HS-27A (cell line): Measurements from ENCODE around the gene ZNF414.

ENCODE experiments used
- DNase-seq: peaks from one replicate; pipeline ENCODE4 v3.0.0-alpha.2; 2012; ENCODE audit warnings: low read depth, missing footprints

The ZNF414 gene

DNA sequence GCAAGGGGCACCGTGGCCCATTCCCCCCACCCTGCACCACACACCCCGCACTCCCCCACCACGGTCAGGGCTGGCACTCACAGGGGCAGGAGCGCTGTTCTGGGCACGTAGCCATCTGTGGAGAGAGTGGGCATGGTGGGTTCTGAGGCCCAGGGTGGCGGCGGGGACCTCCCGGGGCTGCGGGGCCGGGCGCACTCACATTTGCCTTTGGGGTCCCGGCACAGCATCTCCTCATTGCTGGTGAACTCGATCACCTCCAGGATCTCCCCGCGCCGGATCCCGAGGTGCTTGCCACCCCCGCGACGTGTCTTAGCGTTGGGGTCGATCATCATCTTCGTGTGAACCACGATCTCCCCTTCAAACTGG is 23.6 kb downstream of the ZNF414 start:
- no peak for DNase-seq

DNA sequence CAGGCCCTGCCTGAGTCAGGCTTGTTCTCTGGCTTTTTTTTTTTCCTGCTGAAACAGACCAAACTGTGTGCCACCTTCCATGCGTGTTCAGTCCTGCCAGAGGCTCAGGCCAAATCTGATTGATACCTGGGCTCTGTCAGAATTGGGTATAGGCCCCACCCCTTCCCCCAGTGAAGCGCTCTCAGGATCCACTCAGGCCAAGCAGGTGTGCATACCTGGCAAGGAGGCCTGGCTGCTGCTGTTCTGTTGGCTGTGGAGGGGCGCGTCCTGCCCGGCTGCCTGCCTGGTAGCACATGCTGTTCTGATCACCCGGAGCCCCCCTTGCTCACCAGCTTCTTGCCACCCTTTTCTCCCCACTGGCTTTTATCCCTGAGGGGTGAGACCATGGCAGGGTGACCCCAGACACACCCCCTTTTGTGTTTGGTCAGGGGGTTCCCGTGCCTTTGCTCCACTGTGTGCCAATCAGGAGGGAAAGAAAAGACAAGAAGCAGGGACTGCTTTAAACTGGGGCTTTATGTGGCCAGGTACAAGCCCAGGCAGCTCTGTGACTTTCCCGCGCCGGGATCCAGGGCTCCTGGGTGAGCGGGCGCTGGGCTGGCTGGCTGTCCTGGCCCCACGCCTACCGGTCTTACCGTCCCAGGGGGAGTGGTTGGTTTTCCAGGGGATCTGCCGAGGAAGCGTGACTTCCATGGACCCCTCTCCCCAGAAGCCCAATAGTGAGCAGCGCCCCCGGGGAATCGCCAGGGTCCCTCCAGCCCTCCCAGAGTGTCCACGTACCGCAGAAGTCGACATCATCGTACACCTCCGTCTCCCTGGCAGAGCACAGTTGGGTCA is 24.2 kb downstream of the ZNF414 start:
- no peak for DNase-seq

DNA sequence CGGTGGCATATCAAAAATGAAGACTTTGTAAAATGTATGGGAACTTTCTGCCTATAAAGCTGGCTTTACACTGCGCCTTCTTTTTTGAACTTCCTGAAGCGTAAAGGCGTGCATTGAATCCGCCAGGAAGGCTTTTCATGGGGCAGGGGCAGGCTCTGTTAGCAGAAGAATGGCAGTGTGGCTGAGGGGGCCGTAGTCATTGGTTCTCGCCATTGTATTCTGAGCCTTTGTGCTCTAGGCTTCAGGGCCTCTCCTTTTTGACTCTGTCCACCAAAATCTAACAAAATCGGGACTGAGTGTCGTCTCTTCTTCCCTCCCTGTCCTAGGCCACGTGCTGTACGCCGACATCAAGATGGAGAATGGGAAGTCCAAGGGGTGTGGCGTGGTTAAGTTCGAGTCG is 25.6 kb downstream of the ZNF414 start:
- no peak for DNase-seq

DNA sequence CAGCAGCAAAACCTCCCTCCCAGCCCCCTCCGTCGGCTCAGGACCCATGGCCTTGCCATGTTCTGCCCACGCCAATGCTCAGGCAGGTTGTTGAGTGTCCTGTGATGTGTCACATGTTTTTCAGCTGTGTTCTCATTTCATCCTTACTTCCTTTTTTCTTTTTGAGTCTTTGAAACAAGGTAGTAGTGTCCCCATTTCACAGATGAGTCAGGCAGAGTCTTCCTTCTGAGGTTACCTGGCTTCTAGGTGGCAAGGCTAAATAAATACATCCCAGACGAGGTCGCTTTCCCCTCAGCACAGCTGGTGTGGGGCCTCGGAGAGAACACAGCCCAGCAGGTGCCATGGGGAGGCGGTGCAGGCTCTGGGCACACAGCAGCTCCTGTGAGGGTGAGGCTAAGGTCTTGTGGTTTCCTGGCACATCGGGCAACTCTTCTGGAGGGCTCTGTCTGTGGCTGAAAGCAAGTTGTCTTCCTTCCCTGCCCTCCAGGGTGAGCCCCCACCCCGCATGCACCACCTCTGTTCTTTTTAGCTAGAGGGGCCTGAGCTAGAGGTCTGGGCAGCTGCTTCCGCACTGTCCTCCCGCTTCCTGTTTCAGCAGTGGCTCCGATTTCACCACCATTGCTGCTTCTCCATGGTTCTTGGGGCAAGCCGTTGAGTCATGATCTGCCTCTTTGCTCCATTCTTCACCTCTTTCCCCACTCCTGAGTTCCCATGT is 26.7 kb downstream of the ZNF414 start:
- no peak for DNase-seq

DNA sequence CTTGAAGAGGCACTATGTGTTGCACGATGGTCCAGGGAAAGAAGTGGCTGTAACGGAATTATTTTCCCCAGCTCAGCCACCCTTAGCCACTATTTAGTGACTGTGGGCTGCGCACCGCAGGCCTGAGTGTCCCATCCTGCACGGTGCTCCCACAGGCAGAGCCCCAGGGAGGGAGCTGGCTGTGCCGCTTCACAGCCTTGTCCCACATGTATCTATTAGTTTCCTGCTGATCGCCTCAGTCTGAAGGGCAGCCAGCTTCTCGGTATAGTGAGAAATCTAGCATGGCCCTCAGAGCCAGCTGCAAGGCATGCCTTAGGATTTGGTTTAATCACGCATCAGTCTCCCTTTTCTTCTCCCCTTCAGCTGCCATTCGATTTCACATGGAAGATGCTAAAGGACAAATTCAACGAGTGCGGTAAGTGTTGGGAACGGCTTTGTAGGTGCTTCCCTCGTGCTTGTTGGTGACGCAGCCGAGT is 27.3 kb downstream of the ZNF414 start:
- DNase-seq: no peak

DNA sequence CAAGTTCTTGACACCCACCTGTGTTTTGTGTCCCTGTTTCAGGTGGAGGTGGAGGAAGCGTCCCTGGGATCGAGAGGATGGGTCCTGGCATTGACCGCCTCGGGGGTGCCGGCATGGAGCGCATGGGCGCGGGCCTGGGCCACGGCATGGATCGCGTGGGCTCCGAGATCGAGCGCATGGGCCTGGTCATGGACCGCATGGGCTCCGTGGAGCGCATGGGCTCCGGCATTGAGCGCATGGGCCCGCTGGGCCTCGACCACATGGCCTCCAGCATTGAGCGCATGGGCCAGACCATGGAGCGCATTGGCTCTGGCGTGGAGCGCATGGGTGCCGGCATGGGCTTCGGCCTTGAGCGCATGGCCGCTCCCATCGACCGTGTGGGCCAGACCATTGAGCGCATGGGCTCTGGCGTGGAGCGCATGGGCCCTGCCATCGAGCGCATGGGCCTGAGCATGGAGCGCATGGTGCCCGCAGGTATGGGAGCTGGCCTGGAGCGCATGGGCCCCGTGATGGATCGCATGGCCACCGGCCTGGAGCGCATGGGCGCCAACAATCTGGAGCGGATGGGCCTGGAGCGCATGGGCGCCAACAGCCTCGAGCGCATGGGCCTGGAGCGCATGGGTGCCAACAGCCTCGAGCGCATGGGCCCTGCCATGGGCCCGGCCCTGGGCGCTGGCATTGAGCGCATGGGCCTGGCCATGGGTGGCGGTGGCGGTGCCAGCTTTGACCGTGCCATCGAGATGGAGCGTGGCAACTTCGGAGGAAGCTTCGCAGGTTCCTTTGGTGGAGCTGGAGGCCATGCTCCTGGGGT is 28.2 kb downstream of the ZNF414 start:
- no peak for DNase-seq

DNA sequence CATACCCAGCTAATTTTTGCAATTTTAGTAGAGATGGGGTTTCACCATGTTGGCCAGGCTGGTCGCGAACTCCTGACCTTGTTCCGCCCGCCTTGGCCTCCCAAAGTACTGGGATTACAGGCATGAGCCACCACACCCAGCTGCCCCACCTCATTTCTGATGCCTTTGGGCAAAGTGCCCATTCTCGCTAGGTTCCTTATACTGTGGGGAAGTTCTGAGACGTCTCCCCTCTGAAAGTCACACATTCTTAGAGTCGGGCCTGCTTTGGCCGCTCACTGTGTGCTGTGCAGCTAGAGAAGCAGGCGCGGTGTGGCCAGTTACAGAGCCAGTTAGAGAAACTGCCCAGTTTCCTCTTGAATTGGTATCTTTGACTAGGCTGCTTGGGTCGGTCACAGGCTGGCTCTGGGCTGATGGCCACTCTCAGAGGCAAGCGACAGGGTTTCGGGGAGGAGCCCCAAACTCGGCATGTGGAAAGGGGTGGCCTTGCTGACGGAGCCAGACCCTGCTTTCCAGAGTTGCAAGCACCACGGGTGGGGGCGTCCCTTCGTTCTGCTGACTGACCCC is 29.6 kb downstream of the ZNF414 start:
- no peak for DNase-seq

DNA sequence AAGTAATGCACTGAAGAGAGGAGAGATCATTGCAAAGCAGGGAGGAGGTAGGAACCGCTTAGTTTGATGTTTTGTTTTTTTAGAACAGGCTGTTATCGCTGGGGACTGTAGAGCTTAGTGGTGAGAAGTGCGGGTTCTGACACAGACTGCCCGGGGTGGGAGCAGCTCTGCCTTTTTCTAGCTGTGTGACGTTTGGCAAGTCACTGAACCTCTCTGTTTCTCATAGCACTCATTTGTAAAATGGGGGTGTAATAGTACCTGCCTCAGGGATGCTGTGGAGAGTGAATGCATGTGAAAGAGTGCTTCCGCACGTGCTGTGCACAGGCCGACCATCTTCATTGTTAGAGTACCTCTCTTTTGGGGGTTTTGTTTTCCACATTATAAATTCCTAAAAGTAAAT is 30.8 kb downstream of the ZNF414 start:
- DNase-seq: no peak

DNA sequence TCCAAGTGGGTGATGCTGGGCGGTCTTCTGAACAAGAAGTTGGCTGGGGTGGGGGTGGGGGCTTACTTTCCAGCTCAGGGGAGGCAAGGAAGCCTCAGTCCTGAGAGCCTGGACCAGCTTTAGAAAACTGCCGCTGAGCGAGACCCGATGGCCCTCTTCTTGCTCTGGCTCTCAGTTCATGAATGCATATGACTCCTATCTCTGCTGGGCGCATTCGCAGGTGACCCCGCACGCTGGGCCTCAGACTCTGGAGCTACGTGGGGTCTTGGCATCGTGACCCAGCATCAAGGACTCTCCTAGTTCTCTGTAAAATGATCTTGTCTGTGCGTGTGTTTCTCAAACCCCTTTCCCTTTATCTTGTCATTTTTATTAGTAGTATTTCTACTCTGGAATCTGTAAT is 31.3 kb downstream of the ZNF414 start:
- DNase-seq: no peak

DNA sequence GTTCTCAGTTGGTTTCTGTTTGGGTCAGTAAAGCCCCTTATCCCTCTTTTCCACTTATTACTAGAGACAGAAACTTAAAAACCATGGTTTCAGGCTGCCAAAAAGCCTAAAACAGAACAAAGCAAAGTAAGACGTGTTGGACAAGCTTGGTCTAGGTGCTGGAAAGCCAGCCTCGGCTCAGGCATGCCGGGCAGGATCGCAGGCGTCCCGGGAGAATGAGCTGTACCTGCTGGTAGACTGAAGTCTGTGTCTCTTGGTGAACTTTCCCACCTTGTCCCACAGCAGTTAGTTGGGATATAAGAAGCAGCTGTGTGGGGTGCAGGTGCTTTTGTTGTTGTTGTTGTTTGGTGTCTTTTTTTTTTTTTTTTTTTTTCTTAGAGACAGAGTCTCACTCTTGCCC is 32.4 kb downstream of the ZNF414 start:
- DNase-seq: no peak

DNA sequence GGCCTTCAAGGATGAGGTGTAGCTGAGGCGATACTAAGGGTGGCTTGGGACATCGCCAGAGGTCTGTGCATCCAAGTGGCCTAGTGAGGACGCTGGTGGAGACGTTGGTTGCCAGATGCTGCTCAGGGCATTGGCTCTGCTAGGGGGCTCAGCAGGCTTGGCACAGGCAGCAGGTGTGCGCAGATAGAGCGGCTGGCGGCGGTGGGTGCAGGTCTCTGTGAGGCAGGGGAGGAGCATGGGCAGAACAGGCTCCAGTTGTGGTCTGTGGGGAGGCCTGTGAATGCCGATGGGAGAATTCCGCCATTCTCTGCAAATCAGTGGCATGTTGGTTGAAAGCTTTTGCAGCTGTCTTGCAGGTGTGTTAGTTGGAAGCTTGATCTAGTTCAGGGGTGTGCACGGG is 32.8 kb downstream of the ZNF414 start:
- no peak for DNase-seq

DNA sequence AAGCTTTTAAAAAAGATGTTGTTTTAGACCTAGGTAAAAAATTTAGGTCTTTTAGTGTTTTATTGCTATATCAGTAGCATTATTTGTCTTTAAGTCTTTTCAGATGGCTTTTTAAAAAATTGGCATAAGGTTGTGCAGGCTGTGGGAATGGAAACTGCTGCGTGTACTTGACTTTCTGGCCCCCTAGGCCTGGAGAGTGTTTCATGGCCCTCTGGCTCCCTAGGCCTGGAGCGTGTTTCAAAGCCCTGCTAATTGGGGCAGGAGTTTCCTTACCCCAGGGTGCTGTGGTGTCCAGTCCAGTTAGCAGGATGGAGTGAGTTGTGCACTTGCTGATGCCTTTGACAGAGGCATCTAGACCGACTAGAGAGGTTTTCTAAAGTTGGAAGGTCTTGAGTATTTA is 35.4 kb downstream of the ZNF414 start:
- DNase-seq: no peak

DNA sequence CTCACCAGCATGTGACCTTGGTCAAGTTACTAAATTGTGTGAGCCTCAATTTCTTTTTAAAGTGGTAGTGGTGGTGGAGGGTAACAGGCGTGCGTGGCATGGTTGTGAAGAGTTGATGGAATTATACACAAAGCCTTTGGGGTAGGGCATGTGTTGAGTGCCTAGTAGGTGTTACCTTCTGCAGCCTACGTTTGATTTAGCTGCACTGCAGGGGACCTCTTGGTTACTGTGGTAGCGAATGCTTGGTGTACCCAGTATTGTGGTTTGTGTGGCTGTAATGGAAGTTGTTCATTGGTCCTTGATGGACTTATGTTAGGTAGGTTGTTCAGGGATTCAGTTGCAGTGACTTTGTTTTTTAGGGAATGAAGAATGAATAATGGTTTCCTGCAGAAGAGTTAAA is 36.1 kb downstream of the ZNF414 start:
- DNase-seq: no peak

DNA sequence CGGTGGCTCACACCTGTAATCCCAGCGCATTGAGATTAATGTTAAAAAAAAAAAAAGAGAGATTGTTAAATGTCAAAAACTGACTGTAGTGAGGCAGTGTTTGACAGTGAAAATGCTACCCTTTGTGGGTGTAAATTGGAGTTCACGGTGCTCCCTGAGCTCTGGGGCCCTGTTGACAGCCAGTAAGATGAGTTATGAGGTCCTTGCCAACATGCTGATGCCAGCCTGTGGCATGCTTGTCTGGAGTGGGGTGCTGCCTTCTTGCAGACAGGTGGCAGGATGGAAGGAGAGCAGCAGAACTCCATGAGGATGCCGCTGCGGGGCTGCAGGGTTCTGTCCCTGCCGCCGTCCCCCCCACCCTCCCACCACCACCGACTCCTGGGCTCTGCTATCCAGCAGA is 37.4 kb downstream of the ZNF414 start:
- DNase-seq: no peak

DNA sequence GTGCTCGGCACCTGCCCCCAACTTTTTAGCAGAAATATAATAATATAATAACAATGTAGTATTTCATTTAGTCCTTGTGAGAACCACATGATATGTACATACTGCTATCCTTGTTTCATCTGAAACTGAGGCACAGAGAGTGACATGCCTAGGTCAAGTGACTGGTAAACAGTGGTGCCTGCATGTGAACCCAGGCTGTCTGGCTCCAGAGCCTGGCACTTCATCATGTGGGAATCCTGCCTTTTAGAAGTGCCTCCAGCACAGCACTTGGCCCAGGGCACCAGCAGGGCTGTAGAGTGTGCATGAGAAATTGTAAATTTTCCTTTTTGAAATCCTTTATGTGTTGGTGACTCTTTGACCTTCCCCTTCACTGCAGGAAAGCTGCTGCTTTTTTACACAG is 39.0 kb downstream of the ZNF414 start:
- DNase-seq: no peak

DNA sequence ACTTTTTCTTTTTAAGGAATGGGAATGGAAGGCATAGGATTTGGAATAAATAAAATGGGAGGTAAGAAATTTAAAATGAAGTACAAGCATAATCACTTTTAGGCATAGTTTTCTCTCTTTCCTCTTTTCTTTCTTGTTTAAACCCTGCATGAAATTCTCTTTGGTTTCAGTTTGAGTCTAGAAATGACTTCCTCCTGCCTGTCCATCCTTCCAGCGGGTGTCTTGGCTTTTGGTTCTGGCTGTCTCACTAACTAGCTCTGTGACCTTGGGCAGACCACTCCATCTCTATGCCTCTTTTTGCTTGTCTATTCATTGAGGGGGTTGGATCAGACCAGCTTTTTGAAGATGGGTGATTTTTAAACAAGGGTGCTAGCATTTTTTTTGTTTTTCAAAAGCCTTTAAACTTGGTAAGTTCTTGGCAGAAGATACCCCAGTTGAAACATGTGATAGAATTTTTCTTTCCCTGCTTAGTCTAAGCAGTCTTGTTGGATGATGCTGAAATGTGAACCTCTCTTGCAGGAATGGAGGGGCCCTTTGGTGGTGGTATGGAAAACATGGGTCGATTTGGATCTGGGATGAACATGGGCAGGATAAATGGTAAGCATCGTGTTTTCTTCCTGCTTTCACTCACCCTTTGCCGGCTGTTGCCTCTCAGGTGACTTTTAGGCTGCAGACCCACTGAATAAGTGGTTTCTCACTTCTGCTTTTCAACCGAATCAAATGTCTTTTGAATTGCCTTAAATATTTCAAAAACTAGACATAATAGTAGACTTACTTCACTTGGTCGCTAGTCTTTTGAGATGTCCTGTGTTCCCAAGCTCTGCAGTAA is 40.1 kb downstream of the ZNF414 start:
- no peak for DNase-seq

DNA sequence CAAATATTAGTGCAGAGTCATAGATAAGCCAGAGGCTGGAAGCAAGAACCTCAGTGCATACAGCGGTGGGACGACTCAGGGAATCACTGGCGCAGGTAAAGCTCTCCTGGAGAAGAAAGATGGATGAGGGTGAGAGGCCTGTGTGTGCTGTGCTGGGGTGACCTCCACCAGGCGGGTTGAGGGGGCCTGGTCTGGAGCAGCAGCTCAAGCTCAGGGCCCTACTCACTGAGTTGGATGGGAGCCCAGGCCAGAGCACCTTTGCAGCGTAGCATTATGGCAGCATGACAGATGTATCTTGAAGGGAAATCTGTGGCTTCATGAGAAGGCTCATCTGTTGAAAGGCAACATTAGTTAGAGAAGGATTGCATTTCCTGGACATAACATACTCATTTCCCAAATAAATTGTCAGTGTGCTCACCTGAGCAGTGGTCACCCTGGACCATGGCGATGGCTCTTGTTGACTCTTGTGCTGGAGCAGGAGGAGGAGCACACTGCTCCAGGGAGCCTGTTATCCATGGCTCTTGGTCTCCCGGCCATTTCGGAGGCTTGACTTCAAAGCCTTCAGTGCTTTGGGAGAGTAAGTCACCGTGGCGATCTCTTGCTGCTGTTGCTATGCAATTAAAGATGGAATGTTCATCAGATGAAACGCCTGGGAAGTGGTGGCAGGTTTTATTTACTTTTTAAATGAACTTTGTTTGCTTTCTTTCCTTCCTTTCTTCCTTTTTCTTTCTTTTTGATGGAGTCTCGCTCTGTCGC is 44.2 kb downstream of the ZNF414 start:
- DNase-seq: no peak

DNA sequence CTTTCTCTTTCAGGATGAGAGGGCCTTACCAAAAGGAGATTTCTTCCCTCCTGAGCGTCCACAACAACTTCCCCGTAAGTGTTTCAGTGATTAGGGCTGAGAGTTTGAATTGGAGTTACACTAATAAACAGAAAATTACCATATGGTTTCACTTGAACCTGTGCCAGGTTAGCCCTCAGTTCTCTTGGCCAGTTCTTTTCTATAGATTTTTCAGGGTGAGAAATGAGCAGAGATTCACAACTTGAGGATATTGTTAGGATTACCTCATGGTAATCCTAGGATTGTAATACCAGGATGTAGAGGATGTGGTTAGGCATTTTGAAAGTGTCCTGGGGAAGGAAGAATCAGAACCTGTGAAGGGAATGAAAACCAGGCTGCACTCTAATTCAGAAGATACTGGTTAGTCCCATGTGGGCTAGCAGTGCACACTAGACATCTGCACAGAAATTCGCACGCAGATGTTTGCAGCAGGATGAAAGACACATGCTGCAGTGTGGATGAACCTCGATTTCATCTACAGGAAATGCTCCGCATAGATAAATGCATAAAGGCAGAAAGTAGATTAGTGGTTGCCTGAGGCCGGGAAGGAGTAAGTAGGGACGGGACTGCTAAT is 45.1 kb downstream of the ZNF414 start:
- no peak for DNase-seq

DNA sequence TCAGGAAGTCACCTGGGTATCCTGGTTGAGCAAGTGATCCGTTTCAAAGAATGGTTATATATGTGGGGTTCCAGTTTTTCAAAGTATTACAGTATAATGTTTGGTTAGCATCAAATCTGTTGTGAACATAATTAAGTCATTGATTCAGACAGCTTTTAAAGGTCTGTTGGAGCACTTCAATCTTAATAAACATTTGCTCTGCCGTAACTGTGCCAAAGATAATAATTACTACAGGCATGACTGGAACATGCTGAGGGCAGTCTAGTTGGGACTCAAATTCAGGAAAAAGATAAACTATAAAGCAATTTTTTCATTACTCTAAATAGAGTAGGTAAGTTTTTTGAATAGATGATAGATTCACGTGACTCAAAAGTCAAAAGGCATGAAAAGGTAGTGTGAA is 45.8 kb downstream of the ZNF414 start:
- DNase-seq: no peak

DNA sequence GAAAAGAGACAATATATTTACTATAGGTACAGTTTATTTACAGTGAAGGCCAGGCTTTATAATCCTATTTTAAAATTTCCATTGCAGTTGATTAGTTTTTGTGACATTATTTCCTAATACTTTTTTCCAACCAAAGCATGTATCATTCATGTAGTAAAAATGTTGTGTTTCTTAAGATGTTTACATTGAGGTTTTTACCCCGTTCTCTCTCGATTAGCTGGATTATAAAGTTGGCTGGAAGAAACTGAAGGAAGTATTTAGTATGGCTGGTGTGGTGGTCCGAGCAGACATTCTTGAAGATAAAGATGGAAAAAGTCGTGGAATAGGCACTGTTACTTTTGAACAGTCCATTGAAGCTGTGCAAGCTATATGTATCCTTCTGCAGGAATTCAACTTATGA is 47.9 kb downstream of the ZNF414 start:
- no peak for DNase-seq
